SK-N-SH treated with all-trans-retinoic acid at 6 μM for 48 hours (cell line): ENCODE results near the gene SLC38A2.

Source experiments
- ATAC-seq: fragments of 200-7000 bp; cut with Tn5 transposase; 3 replicates; pipeline ENCODE4 v1.9.1; 2020; ENCODE audit warnings: mild to moderate bottlenecking, moderate library complexity
- BACH2 ChIP-seq: fragments of 250-450 bp; sonication (Bioruptor Pico); IDR thresholded peaks from 2 replicates; pipeline ENCODE4 v1.9.0; 2021; ENCODE audit warnings: mild to moderate bottlenecking, borderline replicate concordance
- CREB5 ChIP-seq: fragments of 250-450 bp; sonication (Bioruptor Pico); IDR thresholded peaks from 2 replicates; pipeline ENCODE4 v1.5.1; 2020; ENCODE audit warnings: low read depth, mild to moderate bottlenecking, moderate library complexity
- CSRNP3 ChIP-seq: fragments of 250-450 bp; sonication (Bioruptor Pico); IDR thresholded peaks from 2 replicates; pipeline ENCODE4 v1.5.1; 2021; ENCODE audit warnings: mild to moderate bottlenecking, moderate library complexity
- GLIS3 ChIP-seq: fragments of 250-450 bp; sonication (Bioruptor Pico); IDR thresholded peaks from 2 replicates; pipeline ENCODE4 v1.5.0; 2020; ENCODE audit warnings: mild to moderate bottlenecking, moderate library complexity
- PATZ1 ChIP-seq: fragments of 250-450 bp; sonication (Bioruptor Pico); IDR thresholded peaks from 2 replicates; pipeline ENCODE4 v1.8.0; 2020; ENCODE audit warnings: mild to moderate bottlenecking, moderate library complexity, borderline replicate concordance
- POU6F1 ChIP-seq: fragments of 250-450 bp; sonication (Bioruptor Pico); IDR thresholded peaks from 2 replicates; pipeline ENCODE4 v1.8.0; 2021; ENCODE audit warnings: low read depth, mild to moderate bottlenecking, moderate library complexity, borderline replicate concordance
- PPARA ChIP-seq: fragments of 250-450 bp; sonication (Bioruptor Pico); IDR thresholded peaks from 2 replicates; pipeline ENCODE4 v1.5.0; 2020; ENCODE audit warnings: mild to moderate bottlenecking, borderline replicate concordance
- RARB ChIP-seq: fragments of 250-450 bp; sonication (Bioruptor Pico); IDR thresholded peaks from 2 replicates; pipeline ENCODE4 v1.8.0; 2021; ENCODE audit warnings: mild to moderate bottlenecking, moderate library complexity
- TCF4 ChIP-seq: fragments of 250-450 bp; sonication (Bioruptor Pico); IDR thresholded peaks from 2 replicates; pipeline ENCODE4 v1.8.0; 2021; ENCODE audit warnings: mild to moderate bottlenecking, moderate library complexity, borderline replicate concordance
- TOX ChIP-seq: fragments of 250-450 bp; sonication (Bioruptor Pico); IDR thresholded peaks from 2 replicates; pipeline ENCODE4 v1.8.0; 2021; ENCODE audit warnings: mild to moderate bottlenecking, moderate library complexity, borderline replicate concordance
- TSHZ2 ChIP-seq: fragments of 250-450 bp; sonication (Bioruptor Pico); IDR thresholded peaks from 2 replicates; pipeline ENCODE4 v1.5.0; 2020; ENCODE audit warnings: mild to moderate bottlenecking, moderate library complexity
- ZC3H10 ChIP-seq: fragments of 250-450 bp; sonication (Bioruptor Pico); IDR thresholded peaks from 2 replicates; pipeline ENCODE4 v1.5.1; 2021; ENCODE audit warnings: mild to moderate bottlenecking, moderate library complexity
- ZFP3 ChIP-seq: fragments of 250-450 bp; sonication (Bioruptor Pico); IDR thresholded peaks from 2 replicates; pipeline ENCODE4 v1.5.0; 2020; ENCODE audit warnings: mild to moderate bottlenecking, moderate library complexity
- ZNF565 ChIP-seq: fragments of 450-650 bp; formaldehyde crosslinking; conservative IDR thresholded peaks from 2 replicates; pipeline ENCODE4 v1.5.0; 2020; ENCODE audit warnings: low read depth, mild to moderate bottlenecking, moderate library complexity
- ZNF70 ChIP-seq: fragments of 450-650 bp; formaldehyde crosslinking; IDR thresholded peaks from 2 replicates; pipeline ENCODE4 v1.5.0; 2020; ENCODE audit warnings: mild to moderate bottlenecking, moderate library complexity
- ZNF8 ChIP-seq: fragments of 450-650 bp; formaldehyde crosslinking; IDR thresholded peaks from 2 replicates; pipeline ENCODE4 v1.5.0; 2020; ENCODE audit warnings: mild to moderate bottlenecking, moderate library complexity

Gene SLC38A2

GRCh38 chr12:46407361-46407760 lies 34.8 kb upstream of the SLC38A2 start:
- no peak for TF ChIP-seq ZNF70
- TF ChIP-seq PPARA: no peak
- no peak for TF ChIP-seq PATZ1 (CRISPR knock-in tag)
- TF ChIP-seq ZNF8 (CRISPR knock-in tag): no peak
- ATAC-seq: no peak

GRCh38 chr12:46406352-46407027 lies 33.9 kb upstream of the SLC38A2 start:
- ATAC-seq: no peak
- TF ChIP-seq BACH2 (CRISPR knock-in tag): no peak
- no peak for TF ChIP-seq CSRNP3
- no peak for TF ChIP-seq TOX (CRISPR knock-in tag)
- no peak for TF ChIP-seq PPARA
- no peak for TF ChIP-seq ZNF565
- TF ChIP-seq ZC3H10 (CRISPR knock-in tag): no peak
- TF ChIP-seq RARB (CRISPR knock-in tag): no peak
- TF ChIP-seq TSHZ2 (CRISPR knock-in tag): no peak
- no peak for TF ChIP-seq ZNF70

GRCh38 chr12:46404733-46405132 lies 32.2 kb upstream of the SLC38A2 start:
- TF ChIP-seq ZNF8 (CRISPR knock-in tag): no peak
- no peak for TF ChIP-seq GLIS3
- no peak for TF ChIP-seq TCF4
- TF ChIP-seq CREB5 (CRISPR knock-in tag): no peak
- TF ChIP-seq POU6F1: no peak
- TF ChIP-seq PATZ1 (CRISPR knock-in tag): no peak
- TF ChIP-seq TOX (CRISPR knock-in tag): no peak
- no peak for TF ChIP-seq CSRNP3
- TF ChIP-seq ZC3H10 (CRISPR knock-in tag): no peak
- TF ChIP-seq ZNF70: no peak
- TF ChIP-seq ZNF565: no peak
- no peak for TF ChIP-seq PPARA
- no peak for TF ChIP-seq ZFP3 (CRISPR knock-in tag)
- TF ChIP-seq TSHZ2 (CRISPR knock-in tag): no peak
- no peak for ATAC-seq
